HCT116 (cell line): ENCODE data around the gene CFAP54.

Experiments
- CEBPB ChIP-seq: IDR thresholded peaks from 2 replicates; pipeline ENCODE4 v1.6.1; 2012; ENCODE audit warnings: low read depth
- EGR1 ChIP-seq: IDR thresholded peaks from 2 replicates; pipeline ENCODE4 v1.6.1; 2012; ENCODE audit warnings: low read depth
- EZH2 ChIP-seq: fragments of 200-600 bp; sonication (generic); IDR thresholded peaks from 2 replicates; pipeline ENCODE4 v1.6.1; 2017; ENCODE audit warnings: antibody characterized with exemption, mixed run types
- EZH2phosphoT487 ChIP-seq: fragments of 200-600 bp; IDR thresholded peaks from 2 replicates; pipeline ENCODE4 v1.6.1; 2018; ENCODE audit warnings: antibody characterized with exemption, borderline replicate concordance
- JUND ChIP-seq: IDR thresholded peaks from 2 replicates; pipeline ENCODE4 v1.6.1; 2012
- POLR2A ChIP-seq: IDR thresholded peaks from 2 replicates; pipeline ENCODE4 v1.7.0; 2011; ENCODE audit warnings: borderline replicate concordance; ENCODE audit not compliant: insufficient read depth, insufficient read length; ENCODE audit errors: extremely low read depth
- POLR2AphosphoS5 ChIP-seq: IDR thresholded peaks from 2 replicates; pipeline ENCODE4 v1.6.1; 2011; ENCODE audit warnings: mild to moderate bottlenecking, low read depth, low read length, moderate library complexity
- RAD21 ChIP-seq: IDR thresholded peaks from 2 replicates; pipeline ENCODE4 v1.6.1; 2012; ENCODE audit warnings: low read depth, mild to moderate bottlenecking
- SIN3A ChIP-seq: IDR thresholded peaks from 2 replicates; pipeline ENCODE4 v1.6.1; 2012; ENCODE audit warnings: low read depth
- YY1 ChIP-seq: IDR thresholded peaks from 2 replicates; pipeline ENCODE4 v1.6.1; 2011; ENCODE audit warnings: low read length, low read depth, moderate library complexity, mild to moderate bottlenecking; ENCODE audit not compliant: insufficient replicate concordance; ENCODE audit errors: extremely low read depth
- ZFX ChIP-seq: fragments of 450-650 bp; IDR thresholded peaks from 2 replicates; pipeline ENCODE4 v1.6.1; 2017
- ZNF274 ChIP-seq: fragments of 200-500 bp; sonication (Bioruptor generic); IDR thresholded peaks from 2 replicates; pipeline ENCODE4 v1.6.1; 2014; ENCODE audit warnings: mild to moderate bottlenecking, low read depth, low read length, inconsistent platforms
- TF ChIP-seq, protein P1 (sequence below), 3 experiments: fragments of 200-600 bp in 1 of 3; sonication (generic) in 1 of 3; IDR thresholded peaks in 2 of 3; conservative IDR thresholded peaks in 1 of 3; 2 replicates each; pipeline ENCODE4 v1.5.1; 2012 to 2017; ENCODE audit warnings: low read depth in 2 of 3, low read length in 2 of 3, antibody characterized with exemption in 1 of 3, borderline replicate concordance in 1 of 3, control low read depth in 1 of 3, mild to moderate bottlenecking in 1 of 3, mixed read lengths in 1 of 3, mixed run types in 1 of 3, moderate library complexity in 1 of 3; ENCODE audit not compliant: insufficient read depth in 1 of 3
- TF ChIP-seq, protein P2 (sequence below): IDR thresholded peaks from 2 replicates; pipeline ENCODE4 v1.6.1; 2011; ENCODE audit warnings: mild to moderate bottlenecking, low read length, moderate library complexity; ENCODE audit not compliant: insufficient replicate concordance; ENCODE audit errors: extremely low read depth

DNA sequence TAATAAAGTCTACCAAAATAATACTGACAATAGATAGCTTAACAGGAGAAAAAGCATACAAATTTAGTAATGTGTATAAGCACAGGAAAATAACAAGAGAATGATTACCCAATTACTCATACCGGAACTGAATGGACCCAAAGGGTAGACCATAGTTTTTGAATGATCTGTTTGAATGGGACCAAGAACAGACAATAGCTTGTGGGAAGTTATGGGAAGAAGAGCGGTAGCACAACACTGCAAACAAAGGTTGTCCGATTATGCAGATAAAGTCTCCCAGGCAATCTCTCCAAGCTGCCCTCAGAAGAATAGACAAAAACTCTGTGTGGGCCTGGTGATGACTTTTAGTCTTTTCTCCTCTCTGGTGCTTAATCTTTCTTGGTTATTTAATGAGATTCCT, 321.1 kb downstream of the CFAP54 start:
- no peak for TF ChIP-seq POLR2AphosphoS5
- TF ChIP-seq, protein P1, sequence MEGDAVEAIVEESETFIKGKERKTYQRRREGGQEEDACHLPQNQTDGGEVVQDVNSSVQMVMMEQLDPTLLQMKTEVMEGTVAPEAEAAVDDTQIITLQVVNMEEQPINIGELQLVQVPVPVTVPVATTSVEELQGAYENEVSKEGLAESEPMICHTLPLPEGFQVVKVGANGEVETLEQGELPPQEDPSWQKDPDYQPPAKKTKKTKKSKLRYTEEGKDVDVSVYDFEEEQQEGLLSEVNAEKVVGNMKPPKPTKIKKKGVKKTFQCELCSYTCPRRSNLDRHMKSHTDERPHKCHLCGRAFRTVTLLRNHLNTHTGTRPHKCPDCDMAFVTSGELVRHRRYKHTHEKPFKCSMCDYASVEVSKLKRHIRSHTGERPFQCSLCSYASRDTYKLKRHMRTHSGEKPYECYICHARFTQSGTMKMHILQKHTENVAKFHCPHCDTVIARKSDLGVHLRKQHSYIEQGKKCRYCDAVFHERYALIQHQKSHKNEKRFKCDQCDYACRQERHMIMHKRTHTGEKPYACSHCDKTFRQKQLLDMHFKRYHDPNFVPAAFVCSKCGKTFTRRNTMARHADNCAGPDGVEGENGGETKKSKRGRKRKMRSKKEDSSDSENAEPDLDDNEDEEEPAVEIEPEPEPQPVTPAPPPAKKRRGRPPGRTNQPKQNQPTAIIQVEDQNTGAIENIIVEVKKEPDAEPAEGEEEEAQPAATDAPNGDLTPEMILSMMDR (IDR thresholded peaks at IDR 0.05 in 2 of 3, conservative IDR thresholded peaks at IDR 0.05 in 1 of 3; ENCODE audit: borderline replicate concordance in 1 of 3, insufficient read depth in 1 of 3, low read depth in 2 of 3, low read length in 2 of 3) = no peak
- TF ChIP-seq ZNF274 = no peak
- no peak for TF ChIP-seq RAD21
- no peak for TF ChIP-seq CEBPB
- TF ChIP-seq, protein P2, sequence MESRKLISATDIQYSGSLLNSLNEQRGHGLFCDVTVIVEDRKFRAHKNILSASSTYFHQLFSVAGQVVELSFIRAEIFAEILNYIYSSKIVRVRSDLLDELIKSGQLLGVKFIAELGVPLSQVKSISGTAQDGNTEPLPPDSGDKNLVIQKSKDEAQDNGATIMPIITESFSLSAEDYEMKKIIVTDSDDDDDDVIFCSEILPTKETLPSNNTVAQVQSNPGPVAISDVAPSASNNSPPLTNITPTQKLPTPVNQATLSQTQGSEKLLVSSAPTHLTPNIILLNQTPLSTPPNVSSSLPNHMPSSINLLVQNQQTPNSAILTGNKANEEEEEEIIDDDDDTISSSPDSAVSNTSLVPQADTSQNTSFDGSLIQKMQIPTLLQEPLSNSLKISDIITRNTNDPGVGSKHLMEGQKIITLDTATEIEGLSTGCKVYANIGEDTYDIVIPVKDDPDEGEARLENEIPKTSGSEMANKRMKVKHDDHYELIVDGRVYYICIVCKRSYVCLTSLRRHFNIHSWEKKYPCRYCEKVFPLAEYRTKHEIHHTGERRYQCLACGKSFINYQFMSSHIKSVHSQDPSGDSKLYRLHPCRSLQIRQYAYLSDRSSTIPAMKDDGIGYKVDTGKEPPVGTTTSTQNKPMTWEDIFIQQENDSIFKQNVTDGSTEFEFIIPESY = no peak
- no peak for TF ChIP-seq EZH2phosphoT487
- no peak for TF ChIP-seq SIN3A
- TF ChIP-seq EZH2 = no peak
- TF ChIP-seq POLR2A = no peak
- no peak for TF ChIP-seq JUND
- no peak for TF ChIP-seq YY1
- TF ChIP-seq ZFX = no peak
- no peak for TF ChIP-seq EGR1
